ENCODE data around the gene SLC25A13. TPM values are rescaled to one million over a fixed set of nuclear protein-coding genes. Genes with fewer than 3 reads are reported as not detected.
A peak's percentile ranks its signal among the peaks of the same experiment; 100 is the strongest.

Gene SLC25A13
- total RNA-seq, 1 donor from 2014 or later, result 44.0 TPM

- DNase-seq (ENCODE audit: low read depth), result no peak
- H3K27me3 ChIP-seq (ENCODE audit: control insufficient read depth, insufficient read depth, low read length), result no peaks in the 10 kb centered on the region
- H3K36me3 ChIP-seq (ENCODE audit: control insufficient read depth, insufficient read depth, low read length), result no peaks in the 10 kb centered on the region
- TF ChIP-seq CTCF (IDR thresholded peaks at IDR 0.05; ENCODE audit: insufficient read depth, low read length, poor library complexity, severe bottlenecking), result peak; percentile 21
- no peak overlapping the region for H3K4me3 ChIP-seq (ENCODE audit: low read depth, low read length)
These were observed 138.7 kb downstream of the SLC25A13 start for GRCh38 chr7:96183163-96183670.

- H3K27me3 ChIP-seq (ENCODE audit: control insufficient read depth, insufficient read depth, low read length), result no peaks in the 10 kb centered on the region
- DNase-seq (ENCODE audit: low read depth), result no peak
- H3K4me3 ChIP-seq (ENCODE audit: low read depth, low read length), result no peak overlapping the region
- no peak for TF ChIP-seq CTCF (IDR thresholded peaks at IDR 0.05; ENCODE audit: insufficient read depth, low read length, poor library complexity, severe bottlenecking)
- no peaks in the 10 kb centered on the region for H3K36me3 ChIP-seq (ENCODE audit: control insufficient read depth, insufficient read depth, low read length)
These were observed 139.3 kb downstream of the SLC25A13 start for GRCh38 chr7:96182424-96183158.

GRCh38 chr7:96181174-96181573 lies 140.7 kb downstream of the SLC25A13 start:
- DNase-seq (ENCODE audit: low read depth), result no peak
- no peaks in the 10 kb centered on the region for H3K27me3 ChIP-seq (ENCODE audit: control insufficient read depth, insufficient read depth, low read length)
- no peaks in the 10 kb centered on the region for H3K36me3 ChIP-seq (ENCODE audit: control insufficient read depth, insufficient read depth, low read length)
- no peak for TF ChIP-seq CTCF (IDR thresholded peaks at IDR 0.05; ENCODE audit: insufficient read depth, low read length, poor library complexity, severe bottlenecking)
- no peak overlapping the region for H3K4me3 ChIP-seq (ENCODE audit: low read depth, low read length)

- TF ChIP-seq CTCF (IDR thresholded peaks at IDR 0.05; ENCODE audit: insufficient read depth, low read length, poor library complexity, severe bottlenecking), result no peak
- no peaks in the 10 kb centered on the region for H3K27me3 ChIP-seq (ENCODE audit: control insufficient read depth, insufficient read depth, low read length)
- no peak for DNase-seq (ENCODE audit: low read depth)
- H3K36me3 ChIP-seq (ENCODE audit: control insufficient read depth, insufficient read depth, low read length), result no peaks in the 10 kb centered on the region
- H3K4me3 ChIP-seq (ENCODE audit: low read depth, low read length), result no peak overlapping the region
These were observed 142.1 kb downstream of the SLC25A13 start for GRCh38 chr7:96179837-96180236.

GRCh38 chr7:96179341-96179740 lies 142.6 kb downstream of the SLC25A13 start:
- no peaks in the 10 kb centered on the region for H3K36me3 ChIP-seq (ENCODE audit: control insufficient read depth, insufficient read depth, low read length)
- no peaks in the 10 kb centered on the region for H3K27me3 ChIP-seq (ENCODE audit: control insufficient read depth, insufficient read depth, low read length)
- no peak for DNase-seq (ENCODE audit: low read depth)
- TF ChIP-seq CTCF (IDR thresholded peaks at IDR 0.05; ENCODE audit: insufficient read depth, low read length, poor library complexity, severe bottlenecking), result no peak
- H3K4me3 ChIP-seq (ENCODE audit: low read depth, low read length), result no peak overlapping the region

GRCh38 chr7:96178581-96178980 lies 143.3 kb downstream of the SLC25A13 start:
- Histone ChIP-seq H3K36me3 (ENCODE audit: control insufficient read depth, insufficient read depth, low read length) (no peaks in the 10 kb centered on the region), H3K27me3 (ENCODE audit: control insufficient read depth, insufficient read depth, low read length) (no peaks in the 10 kb centered on the region), H3K4me3 (ENCODE audit: low read depth, low read length) (no peak overlapping the region)
- no peak for TF ChIP-seq CTCF (IDR thresholded peaks at IDR 0.05; ENCODE audit: insufficient read depth, low read length, poor library complexity, severe bottlenecking)
- DNase-seq (ENCODE audit: low read depth), result no peak
